GM12875 (cell line): ENCODE measurements around the gene FOXN3.

Experiments used
- H3K4me3 ChIP-seq: one replicate; pipeline ENCODE4 v1.5.1; 2011; ENCODE audit warnings: low read depth, low read length, control low read depth
- CTCF ChIP-seq: IDR thresholded peaks from 2 replicates; pipeline ENCODE4 v1.5.1; 2011; ENCODE audit warnings: low read depth, mild to moderate bottlenecking, control low read depth, inconsistent platforms, low read length, moderate library complexity, borderline replicate concordance; ENCODE audit not compliant: insufficient read depth

Gene FOXN3

DNA sequence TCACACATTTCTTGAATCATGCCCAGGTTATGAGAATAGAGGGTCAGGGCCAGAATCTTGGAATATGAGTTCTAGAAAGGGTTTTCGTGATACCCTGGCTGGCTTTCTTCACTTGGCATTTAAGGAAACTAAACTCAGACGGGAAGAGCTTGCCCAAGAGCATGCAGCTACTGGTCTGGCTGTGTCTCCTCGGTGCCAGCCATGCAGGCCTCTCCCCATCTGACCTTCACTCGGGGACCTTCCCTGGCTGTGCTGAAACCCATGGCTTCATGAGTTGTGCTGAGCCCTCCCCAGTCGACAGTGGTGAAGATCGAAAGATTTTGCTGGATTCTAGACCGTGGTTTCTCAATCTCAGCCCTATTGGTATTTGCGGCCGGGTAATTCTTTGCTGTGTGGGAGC, 38.0 kb downstream of the FOXN3 start:
- no peak overlapping the region for H3K4me3 ChIP-seq
- TF ChIP-seq CTCF: no peak

- no peak for TF ChIP-seq CTCF
- H3K4me3 ChIP-seq: no peak overlapping the region
Observed at GRCh38 chr14:89378119-89378518, 38.9 kb downstream of the FOXN3 start.

DNA sequence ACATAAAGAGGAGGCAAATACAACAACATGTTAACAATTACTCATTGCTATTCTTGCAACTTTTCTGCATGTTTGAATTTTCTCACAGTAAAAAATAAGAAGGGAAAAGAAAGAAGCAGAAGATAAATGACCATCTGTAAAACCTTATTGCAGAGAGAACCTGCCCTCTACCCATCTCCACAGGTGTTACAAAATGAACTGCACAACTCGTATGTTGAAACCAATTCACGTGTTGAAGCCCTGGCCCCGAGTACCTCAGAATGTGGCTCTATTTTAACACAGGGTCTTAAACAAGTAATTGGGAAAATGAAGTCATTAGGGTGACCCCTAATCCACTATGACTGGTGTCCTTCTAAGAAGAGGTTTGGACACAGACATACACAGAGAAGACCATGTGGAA, 39.5 kb downstream of the FOXN3 start:
- TF ChIP-seq CTCF: no peak
- no peak overlapping the region for H3K4me3 ChIP-seq

- no peak for TF ChIP-seq CTCF
- H3K4me3 ChIP-seq: no peak overlapping the region
Observed at GRCh38 chr14:89374908-89375307, 42.1 kb downstream of the FOXN3 start.

- no peak overlapping the region for H3K4me3 ChIP-seq
- TF ChIP-seq CTCF: no peak
Observed at GRCh38 chr14:89373185-89373584, 43.8 kb downstream of the FOXN3 start.

DNA sequence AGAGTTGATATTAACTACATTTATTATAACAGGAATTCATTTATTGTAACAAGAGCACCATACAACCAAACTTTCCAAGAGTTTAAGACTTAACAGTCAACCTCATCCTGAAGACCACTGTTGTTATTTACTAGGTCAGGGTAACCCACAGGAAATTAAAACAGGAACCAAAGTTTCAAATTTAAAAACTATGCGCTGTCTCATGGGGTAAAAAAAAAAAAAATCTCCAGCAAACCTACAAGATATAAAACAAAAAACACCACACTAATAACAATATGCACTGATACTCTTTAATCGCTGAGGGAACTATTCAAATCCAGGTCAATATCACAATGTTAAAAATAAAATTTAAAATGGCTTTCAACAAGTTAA, 44.5 kb downstream of the FOXN3 start:
- TF ChIP-seq CTCF: no peak
- H3K4me3 ChIP-seq: no peak overlapping the region

DNA sequence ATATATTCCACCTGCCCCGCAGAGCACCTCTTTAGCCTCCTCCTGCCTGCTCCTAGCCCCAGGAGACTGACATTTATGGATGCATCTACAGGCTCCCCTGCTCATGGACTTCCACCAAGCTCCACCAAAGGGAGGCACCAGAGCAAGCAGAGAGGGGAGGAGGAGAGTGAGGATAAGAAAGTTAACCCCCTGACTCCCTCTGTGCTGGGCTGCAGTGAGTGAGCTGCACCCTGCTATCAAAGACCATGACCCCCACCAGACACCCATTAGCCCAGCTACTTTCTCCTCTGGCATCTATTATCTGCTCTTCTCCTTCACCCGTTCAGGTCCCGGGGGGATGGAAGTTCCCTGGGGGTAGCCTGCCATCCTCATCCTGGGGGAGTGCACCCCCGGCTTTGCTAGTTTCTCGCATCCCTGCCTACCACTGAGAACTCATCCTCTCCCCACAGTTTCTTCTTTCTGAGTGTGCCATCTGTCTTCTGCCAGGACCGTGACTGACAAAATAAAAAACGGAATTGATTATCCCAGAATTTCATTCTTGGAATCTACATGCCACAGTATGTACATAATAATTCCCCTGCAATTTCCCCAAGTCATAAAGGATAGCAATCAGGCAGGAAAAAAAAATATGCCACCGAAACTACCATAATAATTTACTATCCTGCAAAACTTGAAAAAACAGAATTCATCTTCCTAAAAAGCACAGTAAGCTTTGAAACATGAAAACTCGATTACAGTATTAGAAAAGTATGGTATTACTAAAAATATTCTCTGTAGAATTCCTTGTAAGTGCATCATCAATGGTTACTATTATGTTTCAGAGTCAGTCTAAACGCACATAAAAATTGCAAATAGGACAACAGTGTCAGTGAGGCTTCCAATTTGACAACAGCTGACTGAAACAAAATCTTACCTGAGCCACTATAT, 45.2 kb downstream of the FOXN3 start:
- TF ChIP-seq CTCF: no peak
- H3K4me3 ChIP-seq: no peak overlapping the region
